PC-3 (cell line): ENCODE measurements around the gene SNTA1. TPM values are rescaled to one million over a fixed set of nuclear protein-coding genes. Genes with fewer than 3 reads are reported as not detected.

Source experiments
- ATAC-seq: fragments of 200-7000 bp; cut with Tn5 transposase; 2 replicates; pipeline ENCODE4 v1.9.1; 2020; ENCODE audit warnings: mild to moderate bottlenecking, moderate library complexity
- BruUV-seq: library from RNA; stranded (reverse); fragments of 400-500 nt; replicated peaks from 2 replicates; lab custom pipeline; 2021; lab: Mats Ljungman, UMichigan
- CTCF ChIA-PET: fragments of 300-600 bp; sonication (Branson Sonifier 250); formaldehyde crosslinking; loops from one replicate; lab custom pipeline; 2022; ENCODE audit warnings: antibody characterized with exemption; lab: Charles Lee
- POLR2A ChIA-PET: fragments of 300-600 bp; sonication (Branson Sonifier 250); formaldehyde crosslinking; loops from one replicate; lab custom pipeline; 2022; ENCODE audit warnings: antibody characterized with exemption; ENCODE audit not compliant: unreplicated experiment; lab: Charles Lee
- DNase-seq: peaks from one replicate; pipeline ENCODE4 v3.0.0-alpha.2; 2015
- H2AFZ ChIP-seq: fragments of 300-600 bp; sonication (generic); 2 replicates; pipeline ENCODE4 v1.6.0; 2016; ENCODE audit warnings: antibody characterized with exemption, low read length
- H3F3A ChIP-seq: fragments of 300-600 bp; sonication (generic); one replicate; pipeline ENCODE4 v1.6.0; 2017; ENCODE audit warnings: antibody characterized with exemption, low read length, control low read depth, mild to moderate bottlenecking; ENCODE audit not compliant: unreplicated experiment
- H3K27ac ChIP-seq: fragments of 300-600 bp; sonication (generic); 2 replicates; pipeline ENCODE4 v1.5.1; 2016; ENCODE audit warnings: mild to moderate bottlenecking, low read length
- H3K27me3 ChIP-seq: fragments of 300-600 bp; sonication (generic); 2 replicates; pipeline ENCODE4 v1.6.1; 2016; ENCODE audit warnings: low read length, mixed read lengths
- H3K36me3 ChIP-seq: fragments of 300-600 bp; sonication (generic); 2 replicates; pipeline ENCODE4 v1.6.1; 2016; ENCODE audit warnings: low read depth, mixed run types, low read length, mixed read lengths
- H3K4me1 ChIP-seq: fragments of 300-600 bp; sonication (generic); 2 replicates; pipeline ENCODE4 v1.5.1; 2016; ENCODE audit warnings: low read length; ENCODE audit not compliant: insufficient read depth
- H3K4me2 ChIP-seq: fragments of 300-600 bp; sonication (generic); 2 replicates; pipeline ENCODE4 v1.6.0; 2016; ENCODE audit warnings: low read length
- H3K4me3 ChIP-seq: fragments of 300-600 bp; sonication (generic); 2 replicates; pipeline ENCODE4 v1.5.1; 2016; ENCODE audit warnings: mild to moderate bottlenecking, low read length, mixed read lengths
- H3K79me2 ChIP-seq: fragments of 300-600 bp; sonication (generic); 2 replicates; pipeline ENCODE4 v1.6.1; 2017; ENCODE audit warnings: low read length, mixed read lengths
- H3K9ac ChIP-seq: fragments of 300-600 bp; sonication (generic); 2 replicates; pipeline ENCODE4 v1.6.0; 2016; ENCODE audit warnings: mild to moderate bottlenecking, low read length
- H3K9me2 ChIP-seq: fragments of 300-600 bp; sonication (generic); replicated peaks from 2 replicates; pipeline ENCODE4 v1.6.1; 2016; ENCODE audit warnings: mixed run types, low read length, mixed read lengths
- H3K9me3 ChIP-seq: fragments of 300-600 bp; sonication (generic); 2 replicates; pipeline ENCODE4 v1.6.1; 2016; ENCODE audit warnings: low read length, mixed read lengths
- H4K20me1 ChIP-seq: fragments of 300-600 bp; sonication (generic); 2 replicates; pipeline ENCODE4 v1.6.1; 2016; ENCODE audit warnings: low read length, mixed read lengths
- CTCF ChIP-seq: fragments of 300-600 bp; sonication (generic); conservative IDR thresholded peaks from 2 replicates; pipeline ENCODE4 v1.5.1; 2017; ENCODE audit warnings: antibody characterized with exemption, low read depth, mild to moderate bottlenecking, low read length
- EZH2 ChIP-seq: fragments of 300-600 bp; sonication (generic); IDR thresholded peaks from one replicate; pipeline ENCODE4 v1.6.1; 2017; ENCODE audit warnings: antibody characterized with exemption, mild to moderate bottlenecking, low read length; ENCODE audit not compliant: unreplicated experiment
- EZH2phosphoT487 ChIP-seq: fragments of 300-600 bp; sonication (generic); IDR thresholded peaks from 2 replicates; pipeline ENCODE4 v1.6.1; 2018; ENCODE audit warnings: mild to moderate bottlenecking, antibody characterized with exemption, low read length, borderline replicate concordance
- intact Hi-C: fragments of 100-400 bp; cut with micrococcal nuclease; formaldehyde crosslinking; loops from 2 replicates; pipeline ENCODE4 v1.9.0; 2023
- total RNA-seq: library from RNA; depleted of rRNA; stranded (reverse); fragments of >200 nt; gene quantifications from 2 replicates; pipeline ENCODE4 v1.2.3, GENCODE V29; 2014

SNTA1 gene
- total RNA-seq, 1 experiment from 2014 or later: 25.9 TPM

GRCh38 chr20:33377366-33377765 is 66.2 kb downstream of the SNTA1 start:
- POLR2A ChIA-PET: no interaction called here
- Histone ChIP-seq H3K27ac (no peak overlapping the region), H4K20me1 (peaks cover 6% of the 10 kb centered on the region; the same call in 1 of the 2 replicates), H3K4me1 (peaks cover 22% of the 10 kb centered on the region), H3K9me2 (no peaks in the 10 kb centered on the region), H3K9me3 (no peaks in the 10 kb centered on the region), H2AFZ (no peak overlapping the region), H3K4me3 (no peak overlapping the region), H3F3A (peaks cover 7% of the 10 kb centered on the region), H3K27me3 (no peaks in the 10 kb centered on the region), H3K79me2 (no peaks in the 10 kb centered on the region), H3K4me2 (no peak overlapping the region), H3K9ac (no peak overlapping the region), H3K36me3 (peaks cover 48% of the 10 kb centered on the region)
- ATAC-seq (no peak), DNase-seq (no peak)
- no TSS peak for BruUV-seq
- CTCF ChIA-PET: no interaction called here
- intact Hi-C loops: no loop called here
- TF ChIP-seq EZH2: no peak
- no peak for TF ChIP-seq EZH2phosphoT487

- no TSS peak for BruUV-seq
- Histone ChIP-seq H3K79me2 (no peaks in the 10 kb centered on the region), H3K4me1 (peaks cover 29% of the 10 kb centered on the region), H3K27me3 (no peaks in the 10 kb centered on the region), H3F3A (peaks cover 10% of the 10 kb centered on the region), H4K20me1 (peaks cover 6% of the 10 kb centered on the region; the same call in 1 of the 2 replicates), H3K9ac (no peak overlapping the region), H3K4me3 (no peak overlapping the region), H3K9me2 (no peaks in the 10 kb centered on the region), H3K27ac (peak overlapping the region; percentile 60), H2AFZ (no peak overlapping the region), H3K4me2 (peak overlapping the region; percentile 61), H3K9me3 (no peaks in the 10 kb centered on the region), H3K36me3 (peaks cover 47% of the 10 kb centered on the region)
- DNase-seq (peak; percentile 99), ATAC-seq (peak; percentile 88)
- TF ChIP-seq EZH2phosphoT487 (peak; percentile 93), CTCF (no peak)
- intact Hi-C loops: no loop called here
- ChIA-PET CTCF (interaction anchor here (0.6 kb wide), 3 partner anchors 20 to 291 kb away, joined by 3 to 7 read pairs (median 4); no protein-coding TSS in a partner anchor), POLR2A (interaction anchor here (0.6 kb wide), 2 partner anchors 13 to 273 kb away, joined by 4 to 6 read pairs; no protein-coding TSS in a partner anchor)
Observed at GRCh38 chr20:33373735-33374605, 69.6 kb downstream of the SNTA1 start.

GRCh38 chr20:33372993-33373441 is 70.5 kb downstream of the SNTA1 start:
- Histone ChIP-seq H3K4me1 (peaks cover 29% of the 10 kb centered on the region), H3K9ac (no peak overlapping the region), H3K27ac (peak overlapping the region; percentile 49), H3F3A (peaks cover 10% of the 10 kb centered on the region), H3K79me2 (no peaks in the 10 kb centered on the region), H3K4me3 (no peak overlapping the region), H4K20me1 (peaks cover 6% of the 10 kb centered on the region; the same call in 1 of the 2 replicates), H3K36me3 (peaks cover 38% of the 10 kb centered on the region), H3K9me2 (no peaks in the 10 kb centered on the region), H3K4me2 (peak overlapping the region; percentile 74), H2AFZ (no peak overlapping the region), H3K9me3 (no peaks in the 10 kb centered on the region), H3K27me3 (no peaks in the 10 kb centered on the region)
- no peak for TF ChIP-seq CTCF
- TF ChIP-seq EZH2: no peak
- no peak for TF ChIP-seq EZH2phosphoT487
- CTCF ChIA-PET: interaction anchor here (0.6 kb wide), 1 partner anchor 42 kb away, joined by 4 read pairs; no protein-coding TSS in a partner anchor
- no TSS peak for BruUV-seq
- intact Hi-C loops: no loop called here
- POLR2A ChIA-PET: no interaction called here
- ATAC-seq (no peak), DNase-seq (no peak)
